Peyer's patch (tissue), 4 donors: ENCODE measurements around the gene CEP120. TPM values are rescaled to one million over a fixed set of nuclear protein-coding genes. Genes with fewer than 3 reads are reported as not detected.
A peak's percentile ranks its signal among the peaks of the same experiment; 100 is the strongest.

ENCODE experiments used
- DNase-seq, 3 donors: peaks; one replicate each; pipeline ENCODE4 v3.0.0-alpha.2; 2017 to 2019
- H3K27ac ChIP-seq, 4 donors: fragments of 200-600 bp; sonication (generic); one replicate each; pipeline ENCODE4 v1.5.1; 2016 to 2019
- H3K27me3 ChIP-seq, 2 donors: fragments of 200-600 bp; sonication (generic); one replicate each; pipeline ENCODE4 v1.5.1; 2019
- H3K36me3 ChIP-seq, 3 donors: fragments of 200-600 bp; sonication (generic); one replicate each; pipeline ENCODE4 v1.5.1; 2016 to 2019
- H3K4me1 ChIP-seq, 4 donors: fragments of 200-600 bp; sonication (generic); one replicate each; pipeline ENCODE4 v1.5.1; 2016 to 2019
- H3K4me3 ChIP-seq, 4 donors: fragments of 200-600 bp; sonication (generic); 1 replicate in 3 of 4; 2 replicates in 1 of 4; pipeline ENCODE4 v1.5.1; 2016 to 2019; ENCODE audit warnings: mild to moderate bottlenecking in 1 of 4
- H3K9me3 ChIP-seq, 4 donors: fragments of 200-600 bp; sonication (generic); one replicate each; pipeline ENCODE4 v1.5.1; 2016 to 2019; ENCODE audit warnings: mild to moderate bottlenecking in 1 of 4
- CTCF ChIP-seq, 6 experiments: fragments of 450-650 bp in 4 of 6; fragments of 200-600 bp in 2 of 6; sonication (generic) in 1 of 6; IDR thresholded peaks; one replicate each; pipeline ENCODE4 v1.5.1; 2017 to 2019; ENCODE audit warnings: antibody characterized with exemption in 6 of 6, mild to moderate bottlenecking in 3 of 6, moderate library complexity in 1 of 6
- POLR2A ChIP-seq, 2 donors: fragments of 450-650 bp; IDR thresholded peaks; one replicate each; pipeline ENCODE4 v1.5.1; 2017; ENCODE audit warnings: antibody characterized with exemption in 2 of 2, mild to moderate bottlenecking in 2 of 2, moderate library complexity in 2 of 2
- total RNA-seq, 4 donors: library from RNA; depleted of rRNA; stranded (reverse); fragments of >200 nt; gene quantifications; one replicate each; pipeline ENCODE4 v1.1.0, GENCODE V29; 2016

Gene CEP120
- total RNA-seq, 4 donors from 2014 or later = 10.5 to 47.9 (median 24.2) TPM

DNA sequence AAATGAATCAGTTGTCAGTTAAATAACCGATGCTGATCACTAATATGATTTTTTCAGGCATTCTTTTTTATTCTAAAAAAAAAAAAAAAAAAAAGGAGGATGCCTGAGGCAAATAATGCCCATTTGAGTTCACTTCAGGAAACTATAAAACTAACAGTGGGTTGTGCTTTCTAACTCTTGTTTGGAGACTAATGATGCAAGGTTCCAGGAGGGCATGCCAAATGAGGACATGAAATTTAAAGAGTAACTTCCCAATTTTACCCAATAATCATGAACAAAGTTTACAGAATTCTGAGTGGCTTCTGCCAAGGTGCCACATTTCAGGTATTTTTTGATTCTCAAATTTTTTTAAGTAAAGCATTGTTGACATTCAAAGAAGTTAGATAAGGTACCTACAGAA, 41.0 kb downstream of the CEP120 start:
- Histone ChIP-seq H3K36me3 (peaks cover 0 to 80% (median 0%) of the 10 kb centered on the region in 3 donors), H3K4me3 (no peak overlapping the region), H3K9me3 (no peaks in the 10 kb centered on the region), H3K4me1 (no peaks in the 10 kb centered on the region), H3K27me3 (no peaks in the 10 kb centered on the region), H3K27ac (no peak overlapping the region)
- no peak for TF ChIP-seq POLR2A (IDR thresholded peaks at IDR 0.05)
- no peak for TF ChIP-seq CTCF (IDR thresholded peaks at IDR 0.05)
- DNase-seq = no peak

GRCh38 chr5:123371575-123372179, 51.5 kb downstream of the CEP120 start:
- Histone ChIP-seq H3K27ac (no peak overlapping the region), H3K36me3 (peaks cover 0 to 15% (median 0%) of the 10 kb centered on the region in 3 donors)

GRCh38 chr5:123369371-123369968, 53.7 kb downstream of the CEP120 start:
- no peaks in the 10 kb centered on the region for H3K4me1 ChIP-seq
- TF ChIP-seq CTCF (IDR thresholded peaks at IDR 0.05) (no peak), POLR2A (IDR thresholded peaks at IDR 0.05) (no peak)
- H3K4me3 ChIP-seq = no peak overlapping the region
- no peak for DNase-seq
- H3K27ac ChIP-seq = no peak overlapping the region
- H3K36me3 ChIP-seq = peaks cover 0 to 14% (median 0%) of the 10 kb centered on the region in 3 donors
- H3K27me3 ChIP-seq = no peaks in the 10 kb centered on the region
- H3K9me3 ChIP-seq = no peaks in the 10 kb centered on the region

More at GRCh38 chr5:123371575-123372179, 51.5 kb downstream of the CEP120 start:
- Histone ChIP-seq H3K9me3 (no peaks in the 10 kb centered on the region), H3K4me3 (no peak overlapping the region), H3K27me3 (no peaks in the 10 kb centered on the region), H3K4me1 (no peaks in the 10 kb centered on the region)
- peak; percentile 44 to 73 (median 57) for DNase-seq
- TF ChIP-seq CTCF (IDR thresholded peaks at IDR 0.05) (peak in 3 of 6 experiments; percentile 25 to 42 (median 39)), POLR2A (IDR thresholded peaks at IDR 0.05) (no peak)

DNA sequence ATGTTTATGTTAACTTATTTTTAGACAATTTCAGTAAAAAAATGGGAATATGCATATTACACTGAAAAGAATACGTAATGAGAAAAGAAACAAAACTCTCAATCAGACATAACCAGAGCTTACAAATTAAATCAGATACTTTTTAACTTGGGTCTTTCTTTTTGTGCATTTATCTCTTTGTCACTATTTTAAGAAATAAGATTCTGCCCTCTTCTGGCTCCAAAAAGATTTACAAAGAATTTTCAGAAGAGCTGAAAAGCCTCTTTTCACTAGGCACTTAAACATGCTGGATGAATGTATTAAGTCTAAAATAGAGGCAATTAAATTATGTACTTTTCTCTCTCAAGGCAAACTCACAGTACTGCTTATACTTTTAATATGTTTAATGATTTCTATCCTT, 55.5 kb downstream of the CEP120 start:
- no peak for TF ChIP-seq POLR2A (IDR thresholded peaks at IDR 0.05)
- peak in 3 of 6 experiments; percentile 12 to 25 (median 17) for TF ChIP-seq CTCF (IDR thresholded peaks at IDR 0.05)
- peaks cover 0 to 4% (median 0%) of the 10 kb centered on the region in 3 donors for H3K36me3 ChIP-seq

DNA sequence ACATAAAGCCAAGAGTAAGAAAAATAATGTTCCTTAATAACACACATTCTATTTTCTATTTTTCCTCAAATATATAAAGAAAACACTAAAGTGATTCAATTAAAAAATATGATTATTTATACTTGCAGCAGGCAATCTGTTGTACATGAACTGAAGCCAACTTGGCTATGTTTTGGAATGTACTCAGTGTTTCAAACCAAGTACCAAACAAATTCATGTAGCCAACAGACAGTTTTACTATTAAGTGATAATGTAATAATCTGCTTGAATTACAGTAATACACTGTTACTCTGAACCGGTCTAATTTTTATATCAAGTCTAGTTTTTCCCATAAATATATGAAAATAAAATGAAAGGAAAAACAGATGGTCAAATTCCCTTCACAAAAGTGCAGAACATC, 58.0 kb downstream of the CEP120 start:
- Histone ChIP-seq H3K4me3 (no peak overlapping the region), H3K36me3 (peaks cover 0 to 4% (median 0%) of the 10 kb centered on the region in 3 donors), H3K27ac (no peak overlapping the region), H3K9me3 (no peaks in the 10 kb centered on the region), H3K27me3 (no peaks in the 10 kb centered on the region), H3K4me1 (no peaks in the 10 kb centered on the region)
- TF ChIP-seq CTCF (IDR thresholded peaks at IDR 0.05) (no peak), POLR2A (IDR thresholded peaks at IDR 0.05) (no peak)
- DNase-seq = no peak

More for the DNA sequence above, 55.5 kb downstream of the CEP120 start:
- no peak for DNase-seq
- Histone ChIP-seq H3K27me3 (no peaks in the 10 kb centered on the region), H3K4me3 (no peak overlapping the region), H3K4me1 (no peaks in the 10 kb centered on the region), H3K27ac (no peak overlapping the region), H3K9me3 (no peaks in the 10 kb centered on the region)
